OCI-LY3 (cell line): ENCODE results near the gene PTPRT.

Source experiments
- H2AFZ ChIP-seq: fragments of 200-600, 300-600 bp; shearing (Covaris generic); 2 replicates; pipeline ENCODE4 v1.6.0; 2014; ENCODE audit warnings: antibody characterized with exemption, low read depth, low read length
- H3K27ac ChIP-seq: fragments of 200-600, 300-600 bp; sonication (generic); 2 replicates; pipeline ENCODE4 v1.5.1; 2014; ENCODE audit warnings: mild to moderate bottlenecking, low read length, moderate library complexity, mixed read lengths
- H3K27me3 ChIP-seq: fragments of 200-600, 300-600 bp; sonication (generic); 2 replicates; pipeline ENCODE4 v1.6.1; 2014; ENCODE audit warnings: low read depth, low read length, mixed read lengths
- H3K36me3 ChIP-seq: fragments of 200-600, 300-600 bp; sonication (generic); replicated peaks from 2 replicates; pipeline ENCODE3; 2014; ENCODE audit warnings: low read depth, low read length, mixed read lengths
- H3K4me1 ChIP-seq: fragments of 300-600, 200-600 bp; sonication (generic); 2 replicates; pipeline ENCODE4 v1.6.1; 2014; ENCODE audit warnings: low read length, mixed read lengths
- H3K4me2 ChIP-seq: fragments of 200-600, 300-600 bp; sonication (generic); 2 replicates; pipeline ENCODE4 v1.6.1; 2014; ENCODE audit warnings: low read length, mixed read lengths
- H3K4me3 ChIP-seq: fragments of 300-600, 200-600 bp; sonication (generic); 2 replicates; pipeline ENCODE4 v1.5.1; 2014; ENCODE audit warnings: antibody characterized with exemption, mild to moderate bottlenecking, low read length, moderate library complexity
- H3K79me2 ChIP-seq: fragments of 300-600, 200-600 bp; shearing (Covaris generic); 2 replicates; pipeline ENCODE4 v1.6.1; 2014; ENCODE audit warnings: mild to moderate bottlenecking, low read length, mixed read lengths
- H3K9ac ChIP-seq: fragments of 300-600, 200-600 bp; shearing (Covaris generic); 2 replicates; pipeline ENCODE4 v1.6.0; 2014; ENCODE audit warnings: mild to moderate bottlenecking, low read length, moderate library complexity
- H3K9me3 ChIP-seq: fragments of 200-600, 300-600 bp; shearing (Covaris generic); 2 replicates; pipeline ENCODE4 v1.6.1; 2014; ENCODE audit warnings: low read length, mixed read lengths; ENCODE audit not compliant: insufficient read depth
- H4K20me1 ChIP-seq: fragments of 200-600, 300-600 bp; sonication (generic); 2 replicates; pipeline ENCODE4 v1.6.1; 2016; ENCODE audit warnings: low read length, mixed read lengths; ENCODE audit not compliant: insufficient read depth
- CTCF ChIP-seq: fragments of 200-600, 300-600 bp; sonication (generic); IDR thresholded peaks from 2 replicates; pipeline ENCODE4 v1.5.1; 2014; ENCODE audit warnings: antibody characterized with exemption, low read length, low read depth
- EZH2phosphoT487 ChIP-seq: fragments of 200-600 bp; shearing (Covaris generic); IDR thresholded peaks from 2 replicates; pipeline ENCODE4 v1.6.1; 2018; ENCODE audit warnings: antibody characterized with exemption, mixed run types, low read depth

Gene PTPRT

GRCh38 chr20:42164121-42164890, 1025.4 kb downstream of the PTPRT start:
- no peak overlapping the region for H3K27ac ChIP-seq
- H3K9me3 ChIP-seq: no peaks in the 10 kb centered on the region
- H3K36me3 ChIP-seq: no peaks in the 10 kb centered on the region
- H3K4me1 ChIP-seq: no peaks in the 10 kb centered on the region
- no peak overlapping the region for H3K4me3 ChIP-seq
- H3K9ac ChIP-seq: no peak overlapping the region
- 0 out of 2 replicates have a peak, but pooled peaks cover 5% of the 10 kb centered on the region for H3K27me3 ChIP-seq
- H3K79me2 ChIP-seq: no peaks in the 10 kb centered on the region
- H3K4me2 ChIP-seq: no peak overlapping the region
- H2AFZ ChIP-seq: no peak overlapping the region
- no peaks in the 10 kb centered on the region for H4K20me1 ChIP-seq
- TF ChIP-seq CTCF: no peak
- TF ChIP-seq EZH2phosphoT487: no peak

GRCh38 chr20:42161228-42161829, 1028.4 kb downstream of the PTPRT start:
- Histone ChIP-seq H2AFZ (no peak overlapping the region), H3K27me3 (0 out of 2 replicates have a peak, but pooled peaks cover 5% of the 10 kb centered on the region), H4K20me1 (no peaks in the 10 kb centered on the region), H3K4me1 (no peaks in the 10 kb centered on the region), H3K36me3 (no peaks in the 10 kb centered on the region), H3K9me3 (no peaks in the 10 kb centered on the region), H3K4me2 (no peak overlapping the region), H3K79me2 (no peaks in the 10 kb centered on the region), H3K4me3 (no peak overlapping the region), H3K27ac (no peak overlapping the region), H3K9ac (no peak overlapping the region)
- TF ChIP-seq EZH2phosphoT487 (no peak), CTCF (no peak)

- H4K20me1 ChIP-seq: no peaks in the 10 kb centered on the region
- no peak for TF ChIP-seq EZH2phosphoT487
- TF ChIP-seq CTCF: no peak
- no peak overlapping the region for H2AFZ ChIP-seq
- no peaks in the 10 kb centered on the region for H3K36me3 ChIP-seq
- no peaks in the 10 kb centered on the region for H3K79me2 ChIP-seq
- no peak overlapping the region for H3K4me3 ChIP-seq
- no peak overlapping the region for H3K27ac ChIP-seq
- H3K9me3 ChIP-seq: no peaks in the 10 kb centered on the region
- H3K27me3 ChIP-seq: 0 out of 2 replicates have a peak, but pooled peaks cover 5% of the 10 kb centered on the region
- H3K4me1 ChIP-seq: no peaks in the 10 kb centered on the region
- H3K4me2 ChIP-seq: no peak overlapping the region
- no peak overlapping the region for H3K9ac ChIP-seq
These were observed 1029.9 kb downstream of the PTPRT start for GRCh38 chr20:42159808-42160207.

- Histone ChIP-seq H3K4me3 (no peak overlapping the region), H2AFZ (no peak overlapping the region), H3K27ac (no peak overlapping the region), H3K79me2 (no peaks in the 10 kb centered on the region), H3K27me3 (0 out of 2 replicates have a peak, but pooled peaks cover 5% of the 10 kb centered on the region), H3K9me3 (no peaks in the 10 kb centered on the region), H3K9ac (no peak overlapping the region), H4K20me1 (no peaks in the 10 kb centered on the region), H3K36me3 (no peaks in the 10 kb centered on the region), H3K4me2 (no peak overlapping the region), H3K4me1 (no peaks in the 10 kb centered on the region)
- TF ChIP-seq CTCF (no peak), EZH2phosphoT487 (no peak)
These were observed 1031.4 kb downstream of the PTPRT start for GRCh38 chr20:42158272-42158671.
